Ishikawa (cell line): ENCODE data around the gene MRPL58.

Source experiments
- CEBPB ChIP-seq: IDR thresholded peaks from 2 replicates; pipeline ENCODE4 v1.6.1; 2012
- EGR1 ChIP-seq: IDR thresholded peaks from 2 replicates; pipeline ENCODE4 v1.6.1; 2012
- EP300 ChIP-seq: IDR thresholded peaks from 2 replicates; pipeline ENCODE4 v1.6.1; 2012; ENCODE audit warnings: borderline replicate concordance
- TCF12 ChIP-seq: IDR thresholded peaks from 2 replicates; pipeline ENCODE4 v1.6.1; 2012; ENCODE audit warnings: low read depth
- TEAD4 ChIP-seq: IDR thresholded peaks from 2 replicates; pipeline ENCODE4 v1.6.1; 2012
- YY1 ChIP-seq: IDR thresholded peaks from 2 replicates; pipeline ENCODE4 v1.6.1; 2012; ENCODE audit warnings: low read depth
- ZBTB7A ChIP-seq: IDR thresholded peaks from 2 replicates; pipeline ENCODE4 v1.6.1; 2012; ENCODE audit warnings: low read depth

DNA sequence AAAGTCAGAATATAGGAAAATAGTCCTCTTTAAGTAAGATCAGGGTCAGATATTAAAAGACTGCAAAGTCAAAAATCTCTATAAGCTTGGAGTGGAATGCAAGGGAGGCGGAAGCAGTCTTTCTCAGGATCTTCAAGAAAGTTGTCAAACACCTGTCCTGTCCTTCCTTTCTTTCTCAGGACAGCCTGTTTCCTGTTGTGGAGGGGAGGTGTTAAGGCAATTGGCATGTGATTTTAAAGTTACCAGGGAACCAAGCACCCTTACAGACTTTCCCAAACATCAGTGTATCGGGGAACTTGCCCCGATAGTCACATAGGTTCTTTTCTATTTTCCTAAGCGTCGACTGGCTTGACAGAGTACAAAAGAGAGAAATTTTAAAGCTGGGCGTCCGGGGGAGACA lies 32.2 kb downstream of the MRPL58 start:
- no peak for TF ChIP-seq TCF12
- no peak for TF ChIP-seq YY1
- TF ChIP-seq EP300: no peak
- no peak for TF ChIP-seq ZBTB7A
- no peak for TF ChIP-seq TEAD4
- TF ChIP-seq EGR1: no peak
- TF ChIP-seq CEBPB: no peak
